MM.1S (cell line): ENCODE data around the gene OR52B6.

Experiments used
- CTCF ChIP-seq: fragments of 300-600 bp; sonication (generic); IDR thresholded peaks from 2 replicates; pipeline ENCODE4 v1.5.1; 2016; ENCODE audit warnings: antibody characterized with exemption, low read length, mixed read lengths
- EZH2phosphoT487 ChIP-seq: fragments of 300-600 bp; sonication (generic); IDR thresholded peaks from 2 replicates; pipeline ENCODE4 v1.6.1; 2018; ENCODE audit warnings: antibody characterized with exemption, low read length

- TF ChIP-seq EZH2phosphoT487 (no peak), CTCF (no peak)
Observed at GRCh38 chr11:5531053-5531831, 49.4 kb upstream of the OR52B6 start.
